Activated CD4-positive, alpha-beta T cell treated with anti-CD3 and anti-CD28 coated beads, Interleukin-2, amount 50 U/mL, for 1 hour (primary cell): ENCODE results near the gene USP3.
"Not testable (repeated sequence)": the region's sequence is repeated elsewhere in the genome, so short reads cannot be mapped to it uniquely, and the experiment has no call there.

Experiments
- DNase-seq: peaks from one replicate; pipeline ENCODE4 v3.0.0-alpha.2; 2020

The USP3 gene

GRCh38 chr15:63514531-63514943, 10.1 kb downstream of the USP3 start:
- no peak for DNase-seq

- DNase-seq = no peak
Observed at GRCh38 chr15:63517202-63517601, 12.8 kb downstream of the USP3 start.

- no peak for DNase-seq
Observed at GRCh38 chr15:63517628-63518027, 13.2 kb downstream of the USP3 start.

- no peak for DNase-seq
Observed at GRCh38 chr15:63519041-63519440, 14.6 kb downstream of the USP3 start.

GRCh38 chr15:63519548-63520178, 15.3 kb downstream of the USP3 start:
- no peak for DNase-seq

- DNase-seq = not testable (repeated sequence)
Observed at GRCh38 chr15:63520462-63520861, 16.1 kb downstream of the USP3 start.

- DNase-seq = no peak
Observed at GRCh38 chr15:63522225-63522578, 17.8 kb downstream of the USP3 start.

GRCh38 chr15:63523306-63523990, 19.1 kb downstream of the USP3 start:
- DNase-seq = no peak

GRCh38 chr15:63524316-63525015, 20.1 kb downstream of the USP3 start:
- DNase-seq = no peak

GRCh38 chr15:63526401-63526800, 22.0 kb downstream of the USP3 start:
- DNase-seq = no peak

- no peak for DNase-seq
Observed at GRCh38 chr15:63528138-63528659, 23.8 kb downstream of the USP3 start.

GRCh38 chr15:63530235-63530634, 25.8 kb downstream of the USP3 start:
- DNase-seq = no peak

- no peak for DNase-seq
Observed at GRCh38 chr15:63530752-63531299, 26.4 kb downstream of the USP3 start.

- DNase-seq = no peak
Observed at GRCh38 chr15:63531586-63531985, 27.2 kb downstream of the USP3 start.

- DNase-seq = no peak
Observed at GRCh38 chr15:63532307-63532744, 27.9 kb downstream of the USP3 start.

- DNase-seq = not testable (repeated sequence)
Observed at GRCh38 chr15:63534888-63535287, 30.5 kb downstream of the USP3 start.

- DNase-seq = no peak
Observed at GRCh38 chr15:63535689-63536088, 31.3 kb downstream of the USP3 start.

GRCh38 chr15:63538876-63539275, 34.5 kb downstream of the USP3 start:
- no peak for DNase-seq

GRCh38 chr15:63539521-63539920, 35.1 kb downstream of the USP3 start:
- DNase-seq = no peak

GRCh38 chr15:63539998-63540397, 35.6 kb downstream of the USP3 start:
- no peak for DNase-seq

GRCh38 chr15:63540449-63540848, 36.1 kb downstream of the USP3 start:
- DNase-seq = no peak

GRCh38 chr15:63544258-63545026, 40.0 kb downstream of the USP3 start:
- no peak for DNase-seq

GRCh38 chr15:63545520-63545919, 41.1 kb downstream of the USP3 start:
- DNase-seq = no peak
